Tibial artery (tissue), 4 donors: ENCODE measurements around the gene PTPMT1.
"Not testable (repeated sequence)": the region's sequence is repeated elsewhere in the genome, so short reads cannot be mapped to it uniquely, and the experiment has no call there.

Source experiments
- DNase-seq, 2 donors: peaks; one replicate each; pipeline ENCODE4 v3.0.0-alpha.2; 2019
- H3K27ac ChIP-seq, 2 donors: fragments of 200-600 bp; sonication (generic) in 1 of 2; 1 replicate in 1 of 2; 2 replicates in 1 of 2; pipeline ENCODE4 v1.5.1; 2018 to 2019; ENCODE audit warnings: mild to moderate bottlenecking in 1 of 2
- H3K27me3 ChIP-seq, 2 donors: fragments of 200-600 bp; sonication (generic) in 1 of 2; one replicate each; pipeline versions ENCODE4 v1.5.1 to v1.6.0; 2016 to 2019
- H3K36me3 ChIP-seq, 3 donors: fragments of 200-600 bp; sonication (generic) in 2 of 3; one replicate each; pipeline ENCODE4 v1.5.1; 2016 to 2019; ENCODE audit warnings: mild to moderate bottlenecking in 2 of 3
- H3K4me1 ChIP-seq, 4 donors: fragments of 200-600 bp; sonication (generic) in 2 of 4; 1 replicate in 3 of 4; 2 replicates in 1 of 4; pipeline ENCODE4 v1.5.1; 2016 to 2019
- H3K4me3 ChIP-seq, 2 donors: fragments of 200-600 bp; sonication (generic) in 1 of 2; 1 replicate in 1 of 2; 2 replicates in 1 of 2; pipeline ENCODE4 v1.5.1; 2018 to 2019; ENCODE audit warnings: mild to moderate bottlenecking in 2 of 2
- H3K9me3 ChIP-seq, 3 donors: fragments of 200-600 bp; sonication (generic) in 1 of 3; one replicate each; pipeline ENCODE4 v1.5.1; 2016 to 2019
- CTCF ChIP-seq, 2 experiments: fragments of 200-600 bp in 1 of 2; fragments of 450-650 bp in 1 of 2; IDR thresholded peaks; one replicate each; pipeline ENCODE4 v1.5.1; 2017 to 2019; ENCODE audit warnings: antibody characterized with exemption in 2 of 2, mild to moderate bottlenecking in 1 of 2, moderate library complexity in 1 of 2
- intact Hi-C: fragments of 100-400 bp; cut with DNase I; formaldehyde crosslinking; loops from one replicate; pipeline ENCODE4 v1.15.0; 2023; ENCODE audit warnings: low total_unique reads

The PTPMT1 gene

DNA sequence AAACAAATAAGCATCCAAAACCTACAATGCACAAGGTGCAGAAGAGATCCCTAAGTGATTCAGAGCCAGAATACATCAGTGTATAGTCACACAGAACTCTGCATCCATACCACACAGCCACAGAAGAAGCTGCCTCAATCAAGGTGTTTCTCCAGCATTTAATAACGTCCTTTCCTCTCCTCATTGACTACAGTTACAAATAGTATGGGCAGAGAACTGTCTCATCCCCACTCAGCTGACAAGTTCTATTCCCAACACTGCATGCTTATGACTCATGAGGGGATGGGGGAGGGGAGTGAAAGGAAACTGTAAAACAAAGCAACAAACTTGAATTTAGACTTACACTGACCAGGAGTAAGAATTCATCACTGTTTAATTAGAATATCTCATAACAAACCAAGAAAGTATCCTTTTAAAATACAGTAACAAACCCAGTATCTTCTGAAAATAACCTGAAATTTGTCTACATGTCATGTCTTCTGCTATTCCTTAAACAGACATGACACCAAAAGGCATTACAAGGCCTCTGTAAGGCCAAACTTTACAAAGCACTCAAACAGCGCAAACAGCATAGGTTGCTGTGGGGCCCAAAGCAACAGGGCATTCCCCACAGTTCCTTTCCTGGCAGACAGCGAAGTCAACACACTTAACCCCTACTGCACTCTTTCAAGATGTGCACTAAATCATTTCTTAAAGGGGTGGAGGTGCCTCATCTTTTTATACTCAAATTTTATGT, 41.7 kb upstream of the PTPMT1 start:
- Histone ChIP-seq H3K36me3 (no peaks in the 10 kb centered on the region), H3K9me3 (no peaks in the 10 kb centered on the region), H3K4me3 (peak overlapping the region; percentile 24 to 35), H3K27me3 (no peaks in the 10 kb centered on the region), H3K4me1 (peaks cover 0 to 83% (median 53%) of the 10 kb centered on the region in 4 donors), H3K27ac (peak overlapping the region; percentile 76 to 78)
- no peak for TF ChIP-seq CTCF (IDR thresholded peaks at IDR 0.05)
- intact Hi-C loops = no loop called here
- peak in 1 of 2 donors; percentile 71 for DNase-seq

- no peaks in the 10 kb centered on the region for H3K36me3 ChIP-seq
- H3K9me3 ChIP-seq = no peaks in the 10 kb centered on the region
- H3K27ac ChIP-seq = peak overlapping the region; percentile 76 to 78
- H3K27me3 ChIP-seq = no peaks in the 10 kb centered on the region
- peak in 1 of 2 donors; percentile 79 for DNase-seq
- TF ChIP-seq CTCF (IDR thresholded peaks at IDR 0.05) = no peak
- peaks cover 0 to 76% (median 49%) of the 10 kb centered on the region in 4 donors for H3K4me1 ChIP-seq
- peak overlapping the region; percentile 24 to 35 for H3K4me3 ChIP-seq
- intact Hi-C loops = no loop called here
These were observed 41.0 kb upstream of the PTPMT1 start for GRCh38 chr11:47524291-47524874.

GRCh38 chr11:47526032-47526431, 39.4 kb upstream of the PTPMT1 start:
- H3K9me3 ChIP-seq, DNase-seq, H3K4me3 ChIP-seq, intact Hi-C loops, H3K27me3 ChIP-seq, H3K36me3 ChIP-seq: not testable (repeated sequence)
- H3K27ac ChIP-seq = peak overlapping the region; percentile 76 to 78
- peaks cover 6 to 71% (median 40%) of the 10 kb centered on the region in 4 donors for H3K4me1 ChIP-seq

- peak overlapping the region in 1 of 2 donors; percentile 17 for H3K27ac ChIP-seq
- TF ChIP-seq CTCF (IDR thresholded peaks at IDR 0.05) = no peak
- H3K4me1 ChIP-seq = peaks cover 7 to 71% (median 37%) of the 10 kb centered on the region in 4 donors
These were observed 38.2 kb upstream of the PTPMT1 start for GRCh38 chr11:47527186-47527585.

DNA sequence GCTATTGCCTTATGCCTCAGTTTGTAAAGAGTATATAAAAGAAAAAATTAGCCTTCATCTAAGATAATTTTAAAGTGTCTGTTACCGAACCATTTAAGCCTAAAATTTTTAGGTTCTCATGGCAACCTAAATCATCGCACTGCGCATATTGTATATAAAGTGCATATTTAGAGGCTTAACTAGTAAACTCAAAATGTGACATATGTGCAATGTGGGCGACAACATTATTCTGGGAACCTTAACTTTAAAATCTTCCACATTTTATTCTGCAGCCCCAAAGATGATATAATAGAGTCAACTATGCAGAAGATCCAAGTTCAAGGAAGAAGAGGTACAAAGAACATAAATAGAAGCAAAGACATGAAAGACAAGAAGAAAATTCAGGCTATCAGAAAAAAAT, 35.4 kb upstream of the PTPMT1 start:
- DNase-seq = no peak
- H3K4me1 ChIP-seq = peaks cover 11 to 71% (median 29%) of the 10 kb centered on the region in 4 donors
- no peak overlapping the region for H3K4me3 ChIP-seq
- no peak for TF ChIP-seq CTCF (IDR thresholded peaks at IDR 0.05)
- no peak overlapping the region for H3K27ac ChIP-seq
- no peaks in the 10 kb centered on the region for H3K36me3 ChIP-seq
- H3K9me3 ChIP-seq = no peaks in the 10 kb centered on the region
- H3K27me3 ChIP-seq = no peaks in the 10 kb centered on the region
- intact Hi-C loops = no loop called here

More at GRCh38 chr11:47527186-47527585, 38.2 kb upstream of the PTPMT1 start:
- H3K9me3 ChIP-seq = no peaks in the 10 kb centered on the region
- no peaks in the 10 kb centered on the region for H3K27me3 ChIP-seq
- no peaks in the 10 kb centered on the region for H3K36me3 ChIP-seq
- intact Hi-C loops = no loop called here
- no peak overlapping the region for H3K4me3 ChIP-seq
- no peak for DNase-seq

GRCh38 chr11:47530721-47531120, 34.7 kb upstream of the PTPMT1 start:
- H3K4me3 ChIP-seq, H3K27me3 ChIP-seq, H3K9me3 ChIP-seq, H3K27ac ChIP-seq, DNase-seq, intact Hi-C loops, H3K36me3 ChIP-seq: not testable (repeated sequence)
- peaks cover 11 to 71% (median 29%) of the 10 kb centered on the region in 4 donors for H3K4me1 ChIP-seq
